Neural crest cell (in vitro differentiated cells): Measurements from ENCODE around the gene DNLZ. TPM values are rescaled to one million over a fixed set of nuclear protein-coding genes. Genes with fewer than 3 reads are reported as not detected.

Experiments
- DNase-seq: peaks from one replicate; pipeline ENCODE4 v3.0.0; 2021; ENCODE audit warnings: low read depth, mixed read lengths, low spot score
- H3K27ac Mint-ChIP-seq: one replicate; pipeline ENCODE4 v1.8.0; 2021; ENCODE audit warnings: mild to moderate bottlenecking, mixed read lengths; ENCODE audit not compliant: unreplicated experiment
- H3K27me3 Mint-ChIP-seq: 2 replicates; pipeline ENCODE4 v1.8.0; 2021; ENCODE audit warnings: low read depth, mild to moderate bottlenecking, mixed read lengths
- H3K36me3 Mint-ChIP-seq: 2 replicates; pipeline ENCODE4 v1.8.0; 2021; ENCODE audit warnings: low read depth, mild to moderate bottlenecking, mixed read lengths
- H3K4me1 Mint-ChIP-seq: 2 replicates; pipeline ENCODE4 v1.8.0; 2021; ENCODE audit warnings: mixed read lengths
- H3K4me3 Mint-ChIP-seq: one replicate; pipeline ENCODE4 v1.8.0; 2021; ENCODE audit warnings: mild to moderate bottlenecking, mixed read lengths
- H3K9me3 Mint-ChIP-seq: 2 replicates; pipeline ENCODE4 v1.8.0; 2021; ENCODE audit warnings: mixed read lengths
- total RNA-seq: library from RNA; stranded (reverse); gene quantifications from 2 replicates; pipeline ENCODE4 v1.2.1, GENCODE V29; 2021
- TF ChIP-seq, protein P1 (sequence below): fragments of 200-600 bp; sonication (generic); conservative IDR thresholded peaks from 2 replicates; pipeline ENCODE4 v1.5.0; 2021; ENCODE audit warnings: antibody characterized with exemption, mild to moderate bottlenecking

Gene DNLZ
- total RNA-seq, 1 donor from 2014 or later: 21.3 TPM

- TF ChIP-seq, protein P1, sequence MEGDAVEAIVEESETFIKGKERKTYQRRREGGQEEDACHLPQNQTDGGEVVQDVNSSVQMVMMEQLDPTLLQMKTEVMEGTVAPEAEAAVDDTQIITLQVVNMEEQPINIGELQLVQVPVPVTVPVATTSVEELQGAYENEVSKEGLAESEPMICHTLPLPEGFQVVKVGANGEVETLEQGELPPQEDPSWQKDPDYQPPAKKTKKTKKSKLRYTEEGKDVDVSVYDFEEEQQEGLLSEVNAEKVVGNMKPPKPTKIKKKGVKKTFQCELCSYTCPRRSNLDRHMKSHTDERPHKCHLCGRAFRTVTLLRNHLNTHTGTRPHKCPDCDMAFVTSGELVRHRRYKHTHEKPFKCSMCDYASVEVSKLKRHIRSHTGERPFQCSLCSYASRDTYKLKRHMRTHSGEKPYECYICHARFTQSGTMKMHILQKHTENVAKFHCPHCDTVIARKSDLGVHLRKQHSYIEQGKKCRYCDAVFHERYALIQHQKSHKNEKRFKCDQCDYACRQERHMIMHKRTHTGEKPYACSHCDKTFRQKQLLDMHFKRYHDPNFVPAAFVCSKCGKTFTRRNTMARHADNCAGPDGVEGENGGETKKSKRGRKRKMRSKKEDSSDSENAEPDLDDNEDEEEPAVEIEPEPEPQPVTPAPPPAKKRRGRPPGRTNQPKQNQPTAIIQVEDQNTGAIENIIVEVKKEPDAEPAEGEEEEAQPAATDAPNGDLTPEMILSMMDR: no peak
- DNase-seq: no peak
- H3K4me1 Mint-ChIP-seq: peaks cover 10% of the 10 kb centered on the region
- no peak overlapping the region for H3K27ac Mint-ChIP-seq
- H3K36me3 Mint-ChIP-seq: no peaks in the 10 kb centered on the region
- H3K4me3 Mint-ChIP-seq: no peak overlapping the region
- peaks cover 3% of the 10 kb centered on the region for H3K27me3 Mint-ChIP-seq
- H3K9me3 Mint-ChIP-seq: no peaks in the 10 kb centered on the region
Measured at GRCh38 chr9:136332482-136332983, 31.0 kb downstream of the DNLZ start.

DNA sequence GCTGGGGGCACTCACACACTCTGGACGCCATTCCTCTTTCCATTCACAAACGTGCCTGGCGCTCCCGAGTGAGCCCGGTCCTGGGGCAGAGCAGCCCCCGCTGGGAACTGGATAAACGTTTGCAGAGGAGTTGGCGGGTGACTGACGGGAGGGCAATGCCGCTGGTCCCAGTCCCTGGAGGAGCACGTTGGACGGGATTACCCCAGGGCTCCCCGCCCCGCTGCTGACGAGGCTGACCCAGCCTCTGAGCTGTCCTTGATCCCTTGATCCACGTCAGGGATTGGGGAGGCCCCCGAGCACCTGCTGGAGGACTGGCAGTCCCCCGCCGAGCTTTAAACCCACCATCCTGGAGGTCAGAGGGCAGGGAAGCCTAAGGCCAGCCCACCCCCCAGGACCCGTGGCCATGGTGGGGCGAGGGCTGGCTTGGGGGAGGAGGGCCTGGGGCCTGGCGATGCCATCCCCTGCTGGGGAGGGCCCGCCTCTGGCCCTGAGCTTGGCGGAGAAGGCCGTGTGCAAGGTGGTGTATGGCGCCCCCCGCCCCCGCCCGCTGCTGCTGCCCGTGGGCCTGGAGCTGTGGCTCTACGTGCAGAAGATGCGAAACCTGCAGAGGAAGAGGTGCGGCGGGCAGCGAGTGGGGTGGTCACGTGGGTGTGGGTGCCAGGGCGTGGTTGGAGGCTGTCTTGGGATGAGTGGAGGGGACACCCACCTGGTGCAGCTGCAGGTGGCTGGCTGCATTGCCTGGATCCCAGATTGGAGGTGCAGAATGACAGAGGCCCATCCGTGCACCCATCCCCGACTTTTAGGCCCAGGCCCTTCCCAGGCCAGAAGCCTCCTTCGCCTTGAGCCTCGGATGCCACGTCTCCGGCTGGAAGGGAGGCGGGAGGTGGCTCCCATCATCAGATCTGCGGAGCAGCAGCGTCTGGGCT lies 31.7 kb downstream of the DNLZ start:
- H3K4me3 Mint-ChIP-seq: peak overlapping the region; percentile 27
- no peak for DNase-seq
- TF ChIP-seq, protein P1: no peak
- H3K4me1 Mint-ChIP-seq: peaks cover 10% of the 10 kb centered on the region
- H3K9me3 Mint-ChIP-seq: no peaks in the 10 kb centered on the region
- peaks cover 3% of the 10 kb centered on the region for H3K27me3 Mint-ChIP-seq
- H3K36me3 Mint-ChIP-seq: no peaks in the 10 kb centered on the region
- H3K27ac Mint-ChIP-seq: no peak overlapping the region

- H3K27me3 Mint-ChIP-seq: peaks cover 3% of the 10 kb centered on the region
- TF ChIP-seq, protein P1: no peak
- H3K27ac Mint-ChIP-seq: no peak overlapping the region
- no peaks in the 10 kb centered on the region for H3K36me3 Mint-ChIP-seq
- no peak for DNase-seq
- H3K4me1 Mint-ChIP-seq: peaks cover 15% of the 10 kb centered on the region
- no peak overlapping the region for H3K4me3 Mint-ChIP-seq
- no peaks in the 10 kb centered on the region for H3K9me3 Mint-ChIP-seq
Measured at GRCh38 chr9:136331030-136331429, 32.5 kb downstream of the DNLZ start.

- Mint-ChIP-seq H3K27ac (no peak overlapping the region), H3K4me1 (peaks cover 15% of the 10 kb centered on the region), H3K4me3 (peak overlapping the region; percentile 72), H3K27me3 (peaks cover 3% of the 10 kb centered on the region), H3K9me3 (no peaks in the 10 kb centered on the region), H3K36me3 (no peaks in the 10 kb centered on the region)
- TF ChIP-seq, protein P1: no peak
- DNase-seq: no peak
Measured at GRCh38 chr9:136330406-136330990, 33.0 kb downstream of the DNLZ start.

GRCh38 chr9:136329636-136330405 lies 33.7 kb downstream of the DNLZ start:
- Mint-ChIP-seq H3K36me3 (no peaks in the 10 kb centered on the region), H3K27me3 (peaks cover 3% of the 10 kb centered on the region), H3K4me3 (peak overlapping the region; percentile 94), H3K9me3 (no peaks in the 10 kb centered on the region), H3K4me1 (peaks cover 15% of the 10 kb centered on the region), H3K27ac (no peak overlapping the region)
- TF ChIP-seq, protein P1: no peak
- no peak for DNase-seq
